Measurements from ENCODE around the gene GKN2. TPM values are rescaled to one million over a fixed set of nuclear protein-coding genes. Genes with fewer than 3 reads are reported as not detected.

GKN2 gene
- total RNA-seq, 1 donor from 2014 or later: not detected

DNA sequence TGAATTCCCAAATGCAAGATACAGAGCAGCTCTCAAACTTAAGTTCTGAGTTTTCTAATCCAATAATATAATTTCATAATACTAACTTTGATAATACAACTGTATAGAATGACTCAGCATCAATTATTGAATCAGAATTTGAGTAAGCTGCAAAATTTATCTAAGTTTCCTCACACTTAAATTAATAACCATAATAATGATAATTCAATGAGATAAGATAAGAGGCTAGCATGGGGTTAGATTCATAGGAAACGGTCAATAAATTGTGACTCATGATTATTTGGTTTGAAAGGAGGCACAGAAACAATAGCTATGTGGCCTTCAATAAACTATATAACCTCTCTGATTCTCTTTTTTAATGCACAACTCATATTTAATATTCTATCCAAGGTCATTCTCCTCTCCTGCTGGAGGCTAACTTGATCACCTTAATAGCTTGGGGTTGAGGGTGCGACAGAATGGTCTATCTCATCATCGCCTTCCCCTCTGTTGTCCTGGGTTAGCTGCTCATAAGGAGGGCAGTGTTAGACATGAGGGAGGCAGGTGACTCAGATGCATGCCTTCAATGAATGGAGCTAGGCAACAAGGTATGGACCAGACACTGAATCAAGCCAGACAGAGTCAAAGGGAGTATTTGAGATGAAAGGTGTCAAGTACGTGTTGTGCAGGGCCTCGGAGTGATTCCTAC is 45.3 kb downstream of the GKN2 start:
- intact Hi-C loops (cut with micrococcal nuclease): loop anchor here (5.0 kb wide), 2 partner anchors 155 to 200 kb away; no protein-coding TSS in a partner anchor
- Histone ChIP-seq H3K4me1 (peaks cover 12% of the 10 kb centered on the region), H3K4me3 (no peak overlapping the region), H3K27me3 (ENCODE audit: low read depth) (peaks cover 16% of the 10 kb centered on the region), H3K36me3 (no peaks in the 10 kb centered on the region), H3K9me3 (replicated peaks) (peaks cover 17% of the 10 kb centered on the region), H3K27ac (replicated peaks) (no peak overlapping the region)
- no peak for TF ChIP-seq CTCF (IDR thresholded peaks at IDR 0.05; ENCODE audit: borderline replicate concordance)
- DNase-seq: no peak

- no peak for TF ChIP-seq CTCF (IDR thresholded peaks at IDR 0.05; ENCODE audit: borderline replicate concordance)
- DNase-seq: no peak
- Histone ChIP-seq H3K4me1 (peaks cover 12% of the 10 kb centered on the region), H3K4me3 (no peak overlapping the region), H3K36me3 (no peaks in the 10 kb centered on the region), H3K27ac (replicated peaks) (no peak overlapping the region), H3K27me3 (ENCODE audit: low read depth) (peaks cover 10% of the 10 kb centered on the region), H3K9me3 (replicated peaks) (peaks cover 24% of the 10 kb centered on the region)
- intact Hi-C loops (cut with micrococcal nuclease): loop anchor here (5.0 kb wide), 2 partner anchors 154 to 199 kb away; no protein-coding TSS in a partner anchor
These were observed 46.0 kb downstream of the GKN2 start for GRCh38 chr2:68906716-68907115.

GRCh38 chr2:68905116-68905515 is 47.6 kb downstream of the GKN2 start:
- Histone ChIP-seq H3K9me3 (replicated peaks) (peaks cover 39% of the 10 kb centered on the region), H3K36me3 (no peaks in the 10 kb centered on the region), H3K4me1 (peaks cover 12% of the 10 kb centered on the region), H3K27ac (replicated peaks) (no peak overlapping the region), H3K4me3 (no peak overlapping the region), H3K27me3 (ENCODE audit: low read depth) (peaks cover 10% of the 10 kb centered on the region)
- intact Hi-C loops (cut with micrococcal nuclease): loop anchor here (5.0 kb wide), 2 partner anchors 153 to 198 kb away; no protein-coding TSS in a partner anchor
- TF ChIP-seq CTCF (IDR thresholded peaks at IDR 0.05; ENCODE audit: borderline replicate concordance): no peak
- DNase-seq: no peak

- DNase-seq: no peak
- intact Hi-C loops (cut with micrococcal nuclease): no loop called here
- H3K27ac ChIP-seq (replicated peaks): no peak overlapping the region
These were observed 51.1 kb downstream of the GKN2 start for GRCh38 chr2:68901561-68901960.

GRCh38 chr2:68901199-68901514 is 51.5 kb downstream of the GKN2 start:
- Histone ChIP-seq H3K36me3 (no peaks in the 10 kb centered on the region), H3K27ac (replicated peaks) (no peak overlapping the region), H3K27me3 (ENCODE audit: low read depth) (peaks cover 46% of the 10 kb centered on the region), H3K4me3 (no peak overlapping the region), H3K4me1 (no peaks in the 10 kb centered on the region), H3K9me3 (replicated peaks) (peaks cover 39% of the 10 kb centered on the region)
- DNase-seq: no peak
- no peak for TF ChIP-seq CTCF (IDR thresholded peaks at IDR 0.05; ENCODE audit: borderline replicate concordance)
- intact Hi-C loops (cut with micrococcal nuclease): no loop called here

More at GRCh38 chr2:68901561-68901960, 51.1 kb downstream of the GKN2 start:
- H3K4me1 ChIP-seq: no peaks in the 10 kb centered on the region
- H3K9me3 ChIP-seq (replicated peaks): peaks cover 39% of the 10 kb centered on the region
- no peak for TF ChIP-seq CTCF (IDR thresholded peaks at IDR 0.05; ENCODE audit: borderline replicate concordance)
- H3K4me3 ChIP-seq: no peak overlapping the region
- peaks cover 42% of the 10 kb centered on the region for H3K27me3 ChIP-seq (ENCODE audit: low read depth)
- H3K36me3 ChIP-seq: no peaks in the 10 kb centered on the region

Data from left ventricle myocardium inferior (tissue), 1 donor.